ENCODE measurements around the gene APBB2.

The APBB2 gene

GRCh38 chr4:41142376-41143310, 71.7 kb downstream of the APBB2 start:
- DNase-seq (ENCODE audit: low read depth in 3 of 3, low spot score in 1 of 3): no peak

- no peak for DNase-seq (ENCODE audit: low read depth in 3 of 3, low spot score in 1 of 3)
Measured at GRCh38 chr4:41141900-41142299, 72.4 kb downstream of the APBB2 start.

- no peak for DNase-seq (ENCODE audit: low read depth in 3 of 3, low spot score in 1 of 3)
Measured at GRCh38 chr4:41140410-41140809, 73.9 kb downstream of the APBB2 start.

GRCh38 chr4:41137879-41138278, 76.5 kb downstream of the APBB2 start:
- no peak for DNase-seq (ENCODE audit: low read depth in 3 of 3, low spot score in 1 of 3)

DNA sequence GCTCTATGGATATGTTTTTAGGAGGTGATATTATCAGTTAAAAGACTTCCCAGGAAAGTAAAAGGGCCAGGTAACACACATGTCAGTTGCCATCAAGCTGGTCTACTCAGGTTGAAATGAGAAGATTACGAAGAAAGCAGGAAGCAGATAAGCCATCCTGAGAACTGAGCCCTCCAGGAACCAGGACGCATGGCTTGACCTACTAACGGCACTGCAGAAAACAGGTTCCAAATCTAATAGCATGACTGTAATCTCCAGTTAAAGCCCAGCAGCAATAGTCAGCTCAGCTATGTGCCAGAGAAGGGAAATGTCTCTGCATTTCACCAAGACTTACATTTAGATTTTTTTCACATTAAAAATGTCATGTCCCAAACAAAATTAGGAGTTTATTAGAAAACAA, 77.9 kb downstream of the APBB2 start:
- DNase-seq (ENCODE audit: low read depth in 3 of 3, low spot score in 1 of 3): no peak

DNA sequence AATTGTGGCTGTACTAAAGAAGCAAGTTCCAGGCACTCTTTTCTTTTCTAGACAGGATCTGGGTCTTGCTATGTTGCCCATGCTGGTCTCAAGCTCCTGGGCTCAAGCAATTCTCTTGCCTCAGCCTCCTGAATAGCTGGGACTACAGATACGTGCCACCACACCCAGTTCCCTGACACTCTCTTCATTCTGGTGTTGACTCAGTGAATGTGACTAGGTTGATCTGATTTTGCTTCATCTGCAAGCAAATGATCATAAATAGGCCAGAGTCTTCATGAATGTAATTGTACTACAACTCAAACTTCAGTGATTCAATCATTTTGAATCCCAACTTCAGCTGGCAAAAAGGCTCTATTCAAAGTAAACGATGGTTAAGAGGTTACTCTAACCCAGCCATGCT, 78.5 kb downstream of the APBB2 start:
- DNase-seq (ENCODE audit: low read depth in 3 of 3, low spot score in 1 of 3): no peak

DNA sequence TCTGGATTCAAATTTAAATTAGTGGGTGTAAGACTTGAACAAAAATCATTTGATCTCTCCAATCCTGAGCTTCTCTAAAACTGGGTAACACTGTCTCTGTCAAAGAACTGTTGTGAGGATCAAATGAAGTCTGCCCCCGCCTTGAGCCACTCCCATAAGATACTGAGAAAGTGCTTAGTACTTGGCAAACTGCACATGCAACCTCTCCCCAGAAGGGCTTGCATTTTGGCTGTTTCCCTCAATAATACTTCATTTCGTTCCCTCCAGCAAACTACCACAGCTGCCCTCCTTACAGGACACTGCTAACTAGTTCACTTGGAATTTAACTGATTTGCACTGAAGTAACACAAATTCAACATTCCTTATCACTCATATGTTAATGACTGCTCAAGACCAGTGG, 79.8 kb downstream of the APBB2 start:
- DNase-seq (ENCODE audit: low read depth in 3 of 3, low spot score in 1 of 3): no peak

GRCh38 chr4:41133454-41134018, 80.8 kb downstream of the APBB2 start:
- no peak for DNase-seq (ENCODE audit: low read depth in 3 of 3, low spot score in 1 of 3)

- no peak for DNase-seq (ENCODE audit: low read depth in 3 of 3, low spot score in 1 of 3)
Measured at GRCh38 chr4:41132055-41132683, 82.2 kb downstream of the APBB2 start.

- DNase-seq (ENCODE audit: low read depth in 3 of 3, low spot score in 1 of 3): no peak
Measured at GRCh38 chr4:41129936-41130440, 84.4 kb downstream of the APBB2 start.

GRCh38 chr4:41129128-41129754, 85.1 kb downstream of the APBB2 start:
- no peak for DNase-seq (ENCODE audit: low read depth in 3 of 3, low spot score in 1 of 3)

DNA sequence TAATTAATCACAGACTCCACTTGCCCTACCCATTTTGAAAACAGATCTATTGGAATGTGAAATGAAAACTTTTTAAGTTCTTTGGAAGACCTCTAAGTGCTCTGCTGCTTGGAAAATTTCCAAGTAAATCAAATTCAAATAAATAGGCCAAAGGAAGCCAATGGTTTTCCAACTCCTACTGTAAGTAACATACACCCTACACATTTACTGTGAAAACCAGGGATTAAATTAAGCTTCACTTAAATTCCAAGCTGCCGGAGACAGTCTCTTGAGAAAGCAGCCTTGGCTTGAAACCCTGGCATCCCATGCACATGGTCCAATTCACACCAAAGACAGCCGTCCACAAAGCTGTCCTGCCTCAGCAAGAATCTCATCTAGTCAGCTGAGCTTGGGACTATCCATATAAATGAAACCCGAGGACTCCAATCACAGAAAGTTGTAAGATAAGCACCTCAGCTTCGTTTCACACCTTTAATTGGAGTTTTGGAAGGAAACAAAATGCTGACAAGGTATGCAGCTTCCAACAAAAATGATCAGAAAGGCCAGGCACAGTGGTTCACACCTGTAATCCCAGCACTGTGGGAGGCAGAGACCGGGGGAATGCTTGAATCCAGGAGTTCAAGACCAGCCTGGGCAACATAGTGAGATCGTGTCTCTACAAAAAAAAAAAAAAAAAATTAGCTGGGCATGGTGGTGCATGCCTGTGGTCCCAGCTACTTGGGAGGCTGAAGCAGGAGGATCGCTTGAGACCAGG, 88.6 kb downstream of the APBB2 start:
- no peak for DNase-seq (ENCODE audit: low read depth in 3 of 3, low spot score in 1 of 3)

DNA sequence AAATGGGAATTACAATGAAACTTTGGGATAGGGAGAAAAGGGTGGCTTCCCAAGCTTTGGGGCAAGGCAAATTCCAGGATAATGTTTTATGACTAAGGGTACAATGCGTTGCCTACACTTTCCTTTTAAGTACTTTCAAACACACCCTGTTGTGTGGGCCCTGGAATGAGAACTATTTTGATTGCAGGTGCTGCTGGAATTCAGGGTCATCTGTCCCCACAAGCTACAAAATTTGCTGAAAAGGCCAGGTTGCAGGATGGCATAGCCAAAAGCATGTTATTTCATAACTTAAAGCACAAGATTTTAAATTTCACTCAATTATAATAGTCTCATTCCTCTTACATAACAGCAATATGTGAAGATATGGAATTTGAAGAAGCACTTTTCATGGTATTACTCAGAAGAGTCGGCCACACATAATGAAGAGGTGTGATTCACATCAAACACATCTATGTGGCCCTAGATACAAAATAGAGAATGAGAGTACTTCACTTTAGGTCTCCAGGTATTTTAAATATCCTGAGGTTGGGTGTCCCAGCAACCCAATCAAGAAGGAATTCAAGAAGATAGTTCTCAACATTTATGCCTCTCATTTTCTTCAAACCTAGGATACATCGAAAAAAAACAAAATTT, 89.3 kb downstream of the APBB2 start:
- DNase-seq (ENCODE audit: low read depth in 3 of 3, low spot score in 1 of 3): no peak

DNA sequence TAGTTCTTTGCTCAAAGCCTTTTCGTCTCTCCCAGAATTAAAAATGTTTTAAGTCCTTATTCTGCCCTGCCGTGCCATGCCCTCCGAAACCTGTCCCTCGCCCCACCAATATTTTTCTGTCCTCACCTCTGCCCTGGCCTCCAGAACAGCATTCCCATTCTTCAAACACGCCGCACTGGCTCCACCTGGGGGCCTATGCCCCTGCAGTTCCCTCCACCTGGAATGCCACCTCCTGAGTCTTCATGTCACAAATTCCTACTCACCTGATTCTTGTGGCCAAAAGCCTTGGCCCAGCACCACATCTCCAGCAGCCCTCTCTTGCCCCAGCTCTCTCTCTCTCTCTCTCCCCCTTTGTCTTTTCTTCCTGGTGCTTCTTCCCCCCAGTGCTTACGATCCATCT, 91.6 kb downstream of the APBB2 start:
- DNase-seq (ENCODE audit: low read depth in 3 of 3, low spot score in 1 of 3): no peak

DNA sequence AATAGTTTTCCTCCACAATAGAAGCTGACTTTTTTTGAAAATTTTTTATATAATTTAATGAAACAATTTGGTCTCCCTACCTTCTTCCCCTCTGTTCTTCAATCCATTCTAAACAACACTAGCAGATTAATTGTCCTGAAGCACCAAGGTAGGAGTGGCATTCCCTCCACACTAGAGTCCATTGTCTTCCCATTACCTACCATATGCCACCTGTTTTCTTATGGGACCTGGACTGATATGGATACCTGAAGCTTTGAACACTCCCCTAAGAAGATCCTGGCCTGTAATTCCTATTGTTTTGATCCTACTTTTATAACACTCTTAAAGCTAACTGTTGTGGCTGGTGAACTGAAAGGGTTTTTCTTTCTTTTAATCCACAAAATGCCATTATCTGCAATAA, 92.0 kb downstream of the APBB2 start:
- DNase-seq (ENCODE audit: low read depth in 3 of 3, low spot score in 1 of 3): no peak

DNA sequence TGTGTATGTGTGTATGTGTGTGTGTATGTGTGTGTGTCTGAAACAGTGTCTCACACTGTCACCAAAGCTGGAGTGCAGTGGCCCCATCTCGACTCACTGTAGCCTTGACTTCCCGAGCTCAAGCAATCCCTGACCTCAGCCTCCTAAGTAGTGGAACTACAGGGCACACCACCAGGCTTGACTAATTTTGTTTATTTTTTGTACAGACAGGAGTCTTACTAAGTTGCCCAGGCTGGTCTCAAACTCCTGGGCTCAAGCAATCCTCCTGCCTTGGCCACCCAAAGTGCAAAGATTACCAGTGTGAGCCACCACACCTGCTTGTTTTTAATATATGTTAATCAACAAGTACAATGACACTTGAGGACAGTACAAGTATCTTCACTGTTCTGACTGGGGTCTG, 92.4 kb downstream of the APBB2 start:
- no peak for DNase-seq (ENCODE audit: low read depth in 3 of 3, low spot score in 1 of 3)

DNA sequence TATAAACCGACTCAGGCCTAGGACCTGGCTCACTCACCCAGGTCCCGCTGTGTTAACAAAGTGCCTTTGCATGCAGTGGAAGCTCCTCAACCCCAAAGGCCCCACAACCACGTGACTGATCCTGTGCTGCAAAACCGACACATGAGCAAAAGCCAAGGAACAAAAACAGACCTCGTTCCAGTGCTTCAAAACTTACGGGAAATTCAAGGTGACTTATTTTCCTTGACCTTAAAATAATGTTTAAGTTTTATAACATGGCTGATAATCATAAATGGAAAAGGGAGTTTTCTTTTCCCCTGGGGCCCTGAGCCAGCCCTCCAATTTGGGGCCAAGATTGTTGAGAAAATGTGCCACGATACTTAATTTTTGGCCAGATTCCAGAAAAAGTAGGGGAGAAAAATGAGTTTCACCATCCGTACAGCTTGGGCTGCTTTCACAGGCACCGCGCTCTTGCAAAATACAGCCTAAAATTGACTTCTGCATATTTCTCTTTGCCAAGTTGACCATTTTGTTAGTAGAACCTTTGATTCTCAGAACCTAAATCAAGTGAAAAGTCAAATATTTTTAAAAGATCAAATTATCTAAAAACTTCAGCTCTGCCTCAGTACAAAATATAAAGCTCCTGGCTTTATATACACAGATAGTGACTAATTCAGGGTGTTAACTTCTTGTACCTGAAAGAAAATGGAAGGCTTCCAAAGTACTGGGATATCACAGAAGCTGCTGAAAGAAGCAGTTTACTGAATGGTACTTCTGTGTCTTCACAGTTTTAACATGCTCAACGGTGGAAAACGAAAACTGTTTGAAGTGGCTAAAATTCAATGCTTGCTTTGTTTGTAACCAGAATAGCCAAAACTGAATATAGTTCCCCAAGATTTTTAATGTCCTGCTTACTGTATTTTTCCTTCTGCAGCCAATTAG, 93.8 kb downstream of the APBB2 start:
- no peak for DNase-seq (ENCODE audit: low read depth in 3 of 3, low spot score in 1 of 3)

GRCh38 chr4:41119867-41120295, 94.5 kb downstream of the APBB2 start:
- no peak for DNase-seq (ENCODE audit: low read depth in 3 of 3, low spot score in 1 of 3)

GRCh38 chr4:41111791-41112190, 102.6 kb downstream of the APBB2 start:
- DNase-seq (ENCODE audit: low read depth in 3 of 3, low spot score in 1 of 3): no peak

All from stimulated activated CD4-positive, alpha-beta T cell treated with anti-CD3 and anti-CD28 coated beads, TNF-alpha, amount 100 ng/mL, for 1 hour (primary cell).